GM23248 (cell line): ENCODE measurements around the gene PANK4.

Source experiments
- EZH2 ChIP-seq: fragments of 200-600 bp; sonication (generic); IDR thresholded peaks from 2 replicates; pipeline ENCODE4 v1.6.1; 2018; ENCODE audit warnings: antibody characterized with exemption, mild to moderate bottlenecking; ENCODE audit not compliant: insufficient read depth, poor library complexity, severe bottlenecking
- EZH2phosphoT487 ChIP-seq: fragments of 200-600 bp; sonication (generic); IDR thresholded peaks from 2 replicates; pipeline ENCODE4 v1.6.1; 2018; ENCODE audit warnings: antibody characterized with exemption, moderate library complexity, mild to moderate bottlenecking, low read depth; ENCODE audit not compliant: insufficient read depth

DNA sequence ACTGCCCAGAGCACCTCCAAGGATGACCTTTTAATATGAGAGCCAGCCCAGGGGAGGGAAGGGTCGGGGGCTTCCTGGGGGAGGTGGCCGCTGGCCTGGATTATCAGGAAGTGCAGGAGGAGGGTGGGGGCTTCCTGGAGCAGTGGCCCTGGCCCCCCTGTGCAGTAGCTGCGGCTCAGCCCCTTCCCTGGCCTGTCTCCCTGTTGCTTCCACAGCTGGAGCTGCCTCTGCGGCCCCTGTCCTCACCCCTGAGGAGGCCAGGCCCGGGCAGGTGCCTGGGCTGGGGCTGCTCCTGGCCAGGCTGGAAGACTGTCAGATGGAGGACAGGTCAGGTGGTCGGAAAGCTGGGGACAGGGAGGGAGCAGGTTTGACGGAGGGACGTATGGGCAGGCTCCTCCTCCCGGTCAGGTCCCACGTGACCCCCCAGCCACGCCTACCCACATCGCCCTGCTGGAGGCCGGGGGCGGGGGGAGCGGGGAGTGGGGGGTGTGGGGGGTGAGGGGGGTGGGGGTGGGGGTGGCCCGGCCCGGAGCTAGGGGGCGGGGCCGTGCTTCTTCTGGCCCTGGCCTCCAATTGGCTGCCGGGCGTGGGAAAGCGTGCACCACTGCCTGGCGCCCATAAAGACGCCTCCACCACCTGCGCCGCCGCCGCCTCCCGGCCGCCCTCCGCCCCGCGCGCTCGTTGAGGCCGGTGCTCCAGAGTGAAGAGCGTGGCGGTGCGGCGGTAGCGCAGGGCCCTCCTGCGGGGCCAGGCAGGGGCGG lies 19.5 kb upstream of the PANK4 start:
- TF ChIP-seq EZH2 (no peak), EZH2phosphoT487 (no peak)
